T-helper 2 cell treated with Interferon-gamma antibody and Interleukin-4, amounts not matched to agents 5 μg/mL and 100 μg/mL, for 36 hours (primary cell): ENCODE measurements around the gene ERP27.

Experiments
- DNase-seq: peaks from one replicate; pipeline ENCODE4 v3.0.0; 2021; ENCODE audit warnings: low spot score
- H3K27ac Mint-ChIP-seq: one replicate; pipeline ENCODE4 v1.8.0; 2021; ENCODE audit warnings: mild to moderate bottlenecking, mixed read lengths
- H3K27me3 Mint-ChIP-seq: one replicate; pipeline ENCODE4 v1.8.0; 2021; ENCODE audit warnings: low read depth, mixed read lengths
- H3K36me3 Mint-ChIP-seq: one replicate; pipeline ENCODE4 v1.8.0; 2021; ENCODE audit warnings: low read depth, mixed read lengths
- H3K4me1 Mint-ChIP-seq: one replicate; pipeline ENCODE4 v1.8.0; 2021; ENCODE audit warnings: low read depth, mixed read lengths
- H3K4me3 Mint-ChIP-seq: one replicate; pipeline ENCODE4 v1.8.0; 2022; ENCODE audit warnings: mild to moderate bottlenecking, moderate library complexity, mixed read lengths
- H3K9me3 Mint-ChIP-seq: one replicate; pipeline ENCODE4 v1.8.0; 2021; ENCODE audit warnings: mixed read lengths

ERP27 gene

GRCh38 chr12:14873440-14874185 lies 64.7 kb downstream of the ERP27 start:
- no peak overlapping the region for H3K27ac Mint-ChIP-seq
- H3K4me3 Mint-ChIP-seq, result no peak overlapping the region
- H3K4me1 Mint-ChIP-seq, result peaks cover 2% of the 10 kb centered on the region
- no peaks in the 10 kb centered on the region for H3K9me3 Mint-ChIP-seq
- no peaks in the 10 kb centered on the region for H3K36me3 Mint-ChIP-seq
- DNase-seq, result no peak
- no peaks in the 10 kb centered on the region for H3K27me3 Mint-ChIP-seq

- no peaks in the 10 kb centered on the region for H3K36me3 Mint-ChIP-seq
- H3K27me3 Mint-ChIP-seq, result no peaks in the 10 kb centered on the region
- H3K9me3 Mint-ChIP-seq, result no peaks in the 10 kb centered on the region
- H3K4me1 Mint-ChIP-seq, result peaks cover 2% of the 10 kb centered on the region
- no peak for DNase-seq
- no peak overlapping the region for H3K27ac Mint-ChIP-seq
- H3K4me3 Mint-ChIP-seq, result no peak overlapping the region
Observed at GRCh38 chr12:14871886-14872285, 66.5 kb downstream of the ERP27 start.

GRCh38 chr12:14871247-14871646 lies 67.1 kb downstream of the ERP27 start:
- Mint-ChIP-seq H3K4me1 (peaks cover 2% of the 10 kb centered on the region), H3K4me3 (no peak overlapping the region), H3K36me3 (no peaks in the 10 kb centered on the region), H3K9me3 (no peaks in the 10 kb centered on the region), H3K27ac (no peak overlapping the region), H3K27me3 (no peaks in the 10 kb centered on the region)
- no peak for DNase-seq

GRCh38 chr12:14868916-14869506 lies 69.3 kb downstream of the ERP27 start:
- no peak overlapping the region for H3K27ac Mint-ChIP-seq
- H3K4me1 Mint-ChIP-seq, result peaks cover 2% of the 10 kb centered on the region

More at GRCh38 chr12:14868916-14869506, 69.3 kb downstream of the ERP27 start:
- no peaks in the 10 kb centered on the region for H3K36me3 Mint-ChIP-seq
- no peak for DNase-seq
- H3K27me3 Mint-ChIP-seq, result peaks cover 7% of the 10 kb centered on the region
- H3K9me3 Mint-ChIP-seq, result no peaks in the 10 kb centered on the region
- no peak overlapping the region for H3K4me3 Mint-ChIP-seq
